GM12891 (cell line): Measurements from ENCODE around the gene CCDC92.

Experiments
- POLR2A ChIP-seq: IDR thresholded peaks from 2 replicates; pipeline ENCODE4 v1.6.1; 2011; ENCODE audit warnings: low read depth, low read length, control low read depth
- TAF1 ChIP-seq: IDR thresholded peaks from 2 replicates; pipeline ENCODE4 v1.6.1; 2011; ENCODE audit warnings: low read depth, low read length, control low read depth

- TF ChIP-seq TAF1 (no peak), POLR2A (no peak)
Measured at GRCh38 chr12:123941000-123941399, 31.6 kb downstream of the CCDC92 start.
